Measurements from ENCODE around the gene MESD. TPM values are rescaled to one million over a fixed set of nuclear protein-coding genes. Genes with fewer than 3 reads are reported as not detected.

MESD gene
- total RNA-seq, 2 experiments from 2014 or later: 28.0 to 28.4 TPM

GRCh38 chr15:81007428-81008064 is 17.9 kb upstream of the MESD start:
- no peaks in the 10 kb centered on the region for H3K27me3 Mint-ChIP-seq
- no peaks in the 10 kb centered on the region for H3K9me3 Mint-ChIP-seq
- peaks cover 39% of the 10 kb centered on the region for H3K4me1 Mint-ChIP-seq
- no peak for ATAC-seq (ENCODE audit: low read depth)
- no peak for DNase-seq
- POLR2A ChIA-PET: no interaction called here
- H3K27ac Mint-ChIP-seq: no peak overlapping the region
- H3K4me3 Mint-ChIP-seq: no peak overlapping the region
- peaks cover 19% of the 10 kb centered on the region for H3K36me3 Mint-ChIP-seq

DNA sequence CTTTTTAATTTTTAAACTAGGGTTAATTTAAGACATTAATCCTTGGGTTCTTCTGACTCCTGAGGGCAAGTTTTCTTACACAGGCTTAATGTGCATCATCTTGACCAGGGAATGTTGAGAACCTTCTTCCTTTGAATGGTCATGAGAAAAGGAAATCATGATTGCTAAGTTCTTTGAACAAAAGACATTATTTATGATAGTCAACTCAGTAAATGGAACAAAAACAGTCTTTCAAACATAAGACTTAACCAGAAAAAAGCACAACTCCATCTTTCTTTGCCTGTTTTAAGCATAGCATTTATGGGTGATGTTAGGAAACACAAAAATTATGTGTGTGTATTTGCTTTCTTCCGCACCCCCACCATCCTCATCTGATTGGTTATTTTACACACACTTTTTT is 16.5 kb upstream of the MESD start:
- Mint-ChIP-seq H3K9me3 (no peaks in the 10 kb centered on the region), H3K27me3 (no peaks in the 10 kb centered on the region), H3K4me3 (no peak overlapping the region), H3K36me3 (peaks cover 19% of the 10 kb centered on the region), H3K4me1 (peaks cover 39% of the 10 kb centered on the region), H3K27ac (no peak overlapping the region)
- POLR2A ChIA-PET: no interaction called here
- ATAC-seq (ENCODE audit: low read depth) (no peak), DNase-seq (no peak)

- ATAC-seq (ENCODE audit: low read depth) (no peak), DNase-seq (no peak)
- H3K27me3 Mint-ChIP-seq: no peaks in the 10 kb centered on the region
- H3K4me1 Mint-ChIP-seq: peaks cover 49% of the 10 kb centered on the region
- POLR2A ChIA-PET: interaction anchor here (2.4 kb wide), 1 partner anchor 15 kb away, joined by 7 read pairs; no protein-coding TSS in a partner anchor
- H3K9me3 Mint-ChIP-seq: no peaks in the 10 kb centered on the region
- H3K4me3 Mint-ChIP-seq: peak overlapping the region; percentile 78
- H3K36me3 Mint-ChIP-seq: peaks cover 18% of the 10 kb centered on the region
- H3K27ac Mint-ChIP-seq: no peak overlapping the region
Observed at GRCh38 chr15:81003097-81003350, 13.4 kb upstream of the MESD start.

GRCh38 chr15:81002331-81003096 is 12.9 kb upstream of the MESD start:
- Mint-ChIP-seq H3K9me3 (no peaks in the 10 kb centered on the region), H3K27me3 (no peaks in the 10 kb centered on the region), H3K4me1 (peaks cover 46% of the 10 kb centered on the region), H3K4me3 (peak overlapping the region; percentile 70), H3K27ac (peak overlapping the region; percentile 38), H3K36me3 (peaks cover 18% of the 10 kb centered on the region)
- DNase-seq: no peak
- POLR2A ChIA-PET: interaction anchor here (1.1 to 3.3 kb wide), 9 partner anchors 8 to 324 kb away, joined by 3 to 33 read pairs (median 4); no protein-coding TSS in a partner anchor
- ATAC-seq (ENCODE audit: low read depth): no peak

DNA sequence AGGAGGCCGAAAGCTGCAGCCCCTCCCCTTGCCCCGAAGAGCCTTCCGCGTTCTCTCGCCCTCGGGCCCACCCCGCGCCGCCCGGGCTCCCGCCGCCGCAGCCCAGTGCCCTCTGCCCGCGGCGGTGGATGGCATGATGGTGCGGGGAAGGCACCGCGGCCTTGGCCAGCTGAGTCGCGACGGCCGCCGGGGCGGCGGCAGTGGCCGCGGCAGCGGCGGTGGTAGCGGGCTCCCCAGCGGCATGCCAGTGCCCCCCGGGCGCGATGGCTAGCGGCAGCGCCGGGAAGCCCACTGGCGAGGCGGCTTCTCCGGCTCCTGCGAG is 12.4 kb upstream of the MESD start:
- POLR2A ChIA-PET: interaction anchor here (1.1 to 3.3 kb wide), 9 partner anchors 9 to 325 kb away, joined by 3 to 33 read pairs (median 4); no protein-coding TSS in a partner anchor

GRCh38 chr15:81001152-81002008 is 11.8 kb upstream of the MESD start:
- H3K27me3 Mint-ChIP-seq: no peaks in the 10 kb centered on the region
- POLR2A ChIA-PET: interaction anchor here (0.9 to 3.3 kb wide), 12 partner anchors 9 to 1034 kb away, joined by 3 to 33 read pairs (median 4); no protein-coding TSS in a partner anchor
- H3K4me1 Mint-ChIP-seq: peaks cover 44% of the 10 kb centered on the region
- H3K36me3 Mint-ChIP-seq: peaks cover 17% of the 10 kb centered on the region
- H3K4me3 Mint-ChIP-seq: peak overlapping the region; percentile 99
- no peaks in the 10 kb centered on the region for H3K9me3 Mint-ChIP-seq
- peak overlapping the region; percentile 75 for H3K27ac Mint-ChIP-seq
- DNase-seq (no peak), ATAC-seq (ENCODE audit: low read depth) (peak; percentile 43)

More for the DNA sequence above, 12.4 kb upstream of the MESD start:
- no peaks in the 10 kb centered on the region for H3K9me3 Mint-ChIP-seq
- H3K27me3 Mint-ChIP-seq: no peaks in the 10 kb centered on the region
- H3K36me3 Mint-ChIP-seq: peaks cover 17% of the 10 kb centered on the region
- H3K4me3 Mint-ChIP-seq: peak overlapping the region; percentile 84
- H3K4me1 Mint-ChIP-seq: peaks cover 46% of the 10 kb centered on the region
- ATAC-seq (ENCODE audit: low read depth) (no peak), DNase-seq (no peak)
- peak overlapping the region; percentile 38 for H3K27ac Mint-ChIP-seq

DNA sequence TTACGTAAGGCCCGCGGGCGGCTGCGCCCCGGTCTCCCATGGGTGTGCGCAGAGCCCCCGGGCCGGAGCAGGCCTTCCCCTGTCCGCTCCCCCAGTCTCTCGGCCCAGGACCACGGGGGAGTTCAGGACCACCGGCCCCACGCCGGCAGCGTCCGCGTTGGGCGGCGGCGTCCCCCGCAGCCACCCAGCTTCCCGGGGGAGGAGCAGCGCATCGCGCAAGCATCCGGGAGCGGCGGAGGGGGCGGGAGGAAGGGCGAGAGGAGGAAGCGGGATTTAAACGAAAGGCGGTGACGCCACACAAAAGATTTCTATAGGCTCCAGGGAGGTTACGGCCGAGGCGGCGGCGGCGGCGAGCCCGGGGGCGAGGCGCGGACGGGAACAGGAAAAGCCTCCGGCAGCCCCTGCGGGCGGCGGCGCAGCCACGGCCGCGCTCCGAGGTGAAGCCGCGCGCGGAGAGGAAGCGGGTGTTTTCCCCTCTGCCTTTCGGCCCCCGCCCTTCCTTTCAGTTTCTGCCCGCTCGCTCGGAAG is 11.1 kb upstream of the MESD start, which contains the start of gene TLNRD1:
TSS of gene TLNRD1 (plus strand) at position 300 of the 528 bp plus-strand sequence. CDS start 1,349 bp downstream, outside the sequence.
- DNase-seq (peak; percentile 88), ATAC-seq (ENCODE audit: low read depth) (peak; percentile 75)
- H3K27ac Mint-ChIP-seq: peak within 1 kb of the TSS; percentile 97
- peaks cover 47% of the 10 kb centered on the region for H3K4me1 Mint-ChIP-seq
- H3K27me3 Mint-ChIP-seq: no peaks in the 10 kb centered on the region
- no peaks in the 10 kb centered on the region for H3K9me3 Mint-ChIP-seq
- peaks cover 15% of the 10 kb centered on the region for H3K36me3 Mint-ChIP-seq
- POLR2A ChIA-PET: interaction anchor here (0.7 to 3.3 kb wide), 12 partner anchors 10 to 1033 kb away, joined by 3 to 33 read pairs (median 3); no protein-coding TSS in a partner anchor
- H3K4me3 Mint-ChIP-seq: peak within 1 kb of the TSS; percentile 99

GRCh38 chr15:81000144-81000623 is 10.6 kb upstream of the MESD start:
- Mint-ChIP-seq H3K9me3 (no peaks in the 10 kb centered on the region), H3K4me1 (peaks cover 44% of the 10 kb centered on the region), H3K27me3 (no peaks in the 10 kb centered on the region), H3K36me3 (peaks cover 15% of the 10 kb centered on the region), H3K4me3 (peak overlapping the region; percentile 99), H3K27ac (peak overlapping the region; percentile 97)
- DNase-seq (no peak), ATAC-seq (ENCODE audit: low read depth) (no peak)
- POLR2A ChIA-PET: interaction anchor here (0.6 to 3.3 kb wide), 9 partner anchors 9 to 1032 kb away, joined by 3 to 33 read pairs (median 3); no protein-coding TSS in a partner anchor

DNA sequence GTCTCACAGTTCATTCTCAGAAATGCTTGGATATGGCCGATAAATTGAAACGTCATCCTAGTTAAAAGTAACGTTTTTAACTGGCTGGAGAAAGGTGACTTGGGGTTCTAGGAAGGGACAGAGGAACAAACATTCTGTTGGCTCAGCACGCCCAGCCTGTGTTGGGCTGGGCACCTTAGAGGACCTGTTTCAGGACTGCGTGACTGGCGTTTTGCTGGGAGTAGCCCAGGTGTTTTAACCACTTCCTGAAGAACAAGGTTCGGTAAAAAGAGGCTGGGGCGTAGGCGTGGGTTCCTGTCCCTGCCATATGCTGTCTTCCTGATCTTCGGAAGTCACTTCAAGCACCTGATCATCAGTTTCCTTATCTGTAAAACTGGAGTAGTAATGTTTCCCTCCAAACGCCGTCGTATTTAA is 10.0 kb upstream of the MESD start:
- peaks cover 41% of the 10 kb centered on the region for H3K4me1 Mint-ChIP-seq
- ATAC-seq (ENCODE audit: low read depth) (peak; percentile 20), DNase-seq (peak; percentile 53)
- no peaks in the 10 kb centered on the region for H3K9me3 Mint-ChIP-seq
- POLR2A ChIA-PET: interaction anchor here (0.6 to 3.3 kb wide), 6 partner anchors 9 to 1032 kb away, joined by 3 to 33 read pairs (median 3); no protein-coding TSS in a partner anchor
- no peaks in the 10 kb centered on the region for H3K27me3 Mint-ChIP-seq
- H3K36me3 Mint-ChIP-seq: peaks cover 12% of the 10 kb centered on the region
- peak overlapping the region; percentile 99 for H3K4me3 Mint-ChIP-seq
- peak overlapping the region; percentile 97 for H3K27ac Mint-ChIP-seq

DNA sequence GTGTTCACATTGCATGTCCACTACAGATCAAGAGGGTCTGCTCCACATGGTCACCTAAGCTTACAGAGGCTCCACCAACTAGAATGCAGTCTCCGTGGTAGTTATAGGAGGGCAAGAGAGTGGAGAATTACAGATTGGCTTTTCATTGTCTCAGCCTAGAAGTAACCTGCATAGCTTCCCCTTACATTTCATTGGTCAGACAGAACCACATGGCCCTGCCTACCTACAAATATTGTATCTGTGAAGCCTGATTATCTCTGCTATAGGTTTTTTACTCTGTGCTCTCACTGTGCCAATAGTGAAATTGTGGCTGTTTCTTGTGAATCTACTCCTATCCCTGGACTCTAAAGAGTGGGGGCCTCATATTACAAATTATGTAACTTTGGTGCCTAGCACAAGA is 8.6 kb upstream of the MESD start:
- ATAC-seq (ENCODE audit: low read depth) (no peak), DNase-seq (no peak)
- peak overlapping the region; percentile 9 for H3K4me3 Mint-ChIP-seq
- H3K4me1 Mint-ChIP-seq: peaks cover 29% of the 10 kb centered on the region
- no peaks in the 10 kb centered on the region for H3K27me3 Mint-ChIP-seq
- peaks cover 5% of the 10 kb centered on the region for H3K36me3 Mint-ChIP-seq
- peak overlapping the region; percentile 52 for H3K27ac Mint-ChIP-seq
- H3K9me3 Mint-ChIP-seq: no peaks in the 10 kb centered on the region
- POLR2A ChIA-PET: no interaction called here

GRCh38 chr15:80997692-80998091 is 8.1 kb upstream of the MESD start:
- no peak for DNase-seq
- no peak overlapping the region for H3K4me3 Mint-ChIP-seq
- POLR2A ChIA-PET: no interaction called here
- no peaks in the 10 kb centered on the region for H3K9me3 Mint-ChIP-seq
- peaks cover 27% of the 10 kb centered on the region for H3K4me1 Mint-ChIP-seq
- H3K36me3 Mint-ChIP-seq: peaks cover 3% of the 10 kb centered on the region
- no peaks in the 10 kb centered on the region for H3K27me3 Mint-ChIP-seq
- no peak overlapping the region for H3K27ac Mint-ChIP-seq
- ATAC-seq (ENCODE audit: low read depth): no peak

- H3K9me3 Mint-ChIP-seq: no peaks in the 10 kb centered on the region
- no peak overlapping the region for H3K4me3 Mint-ChIP-seq
- peaks cover 3% of the 10 kb centered on the region for H3K36me3 Mint-ChIP-seq
- DNase-seq (no peak), ATAC-seq (ENCODE audit: low read depth) (no peak)
- H3K4me1 Mint-ChIP-seq: peaks cover 38% of the 10 kb centered on the region
- H3K27me3 Mint-ChIP-seq: no peaks in the 10 kb centered on the region
- H3K27ac Mint-ChIP-seq: no peak overlapping the region
- POLR2A ChIA-PET: no interaction called here
Observed at GRCh38 chr15:80996247-80996646, 6.6 kb upstream of the MESD start.

DNA sequence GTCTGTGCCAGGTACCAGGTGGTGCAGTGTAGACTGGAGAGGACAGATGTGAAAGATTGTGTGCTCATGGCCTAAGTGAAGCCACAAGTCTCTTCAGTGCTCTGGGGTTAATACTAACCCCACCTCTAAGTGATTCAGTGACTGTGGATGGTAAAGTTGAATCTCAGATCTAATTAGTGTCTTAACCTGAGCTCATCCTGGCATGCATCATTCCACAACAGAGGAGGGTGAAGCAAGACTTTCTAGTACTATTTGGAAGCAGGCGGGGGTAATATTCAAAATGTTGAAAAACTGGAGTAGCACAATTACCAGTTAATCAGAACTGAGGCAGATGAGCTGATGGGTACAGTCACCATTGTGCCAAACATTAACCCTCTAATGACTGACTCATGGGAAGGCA is 2.8 kb upstream of the MESD start:
- H3K27me3 Mint-ChIP-seq: no peaks in the 10 kb centered on the region
- DNase-seq (no peak), ATAC-seq (ENCODE audit: low read depth) (no peak)
- H3K4me1 Mint-ChIP-seq: peaks cover 35% of the 10 kb centered on the region
- no peak overlapping the region for H3K4me3 Mint-ChIP-seq
- POLR2A ChIA-PET: interaction anchor here (2.9 kb wide), 1 partner anchor 9 kb away, joined by 33 read pairs; the partner anchor contains the start of gene TLNRD1
- peaks cover 14% of the 10 kb centered on the region for H3K36me3 Mint-ChIP-seq
- H3K9me3 Mint-ChIP-seq: no peaks in the 10 kb centered on the region
- H3K27ac Mint-ChIP-seq: no peak overlapping the region

Measured in activated naive CD8-positive, alpha-beta T cell treated with anti-CD3 and anti-CD28 coated beads, Interleukin-2, amount 10 ng/mL, durations not matched to agents 7 days and 5 days (primary cell).